Adrenal gland (tissue), 19 donors: Measurements from ENCODE around the gene MVD. TPM values are rescaled to one million over a fixed set of nuclear protein-coding genes. Genes with fewer than 3 reads are reported as not detected.

Experiments used
- DNase-seq, 7 donors: peaks; one replicate each; pipeline ENCODE4 v3.0.0-alpha.2; 2019 to 2020
- H3K27ac ChIP-seq, 5 donors: fragments of 200-600 bp; sonication (generic) in 4 of 5; 1 replicate in 3 of 5; 2 replicates in 2 of 5; pipeline versions ENCODE4 v1.5.1 to v1.8.0; 2016 to 2020; ENCODE audit warnings: mild to moderate bottlenecking in 1 of 5
- H3K27me3 ChIP-seq: fragments of 200-600 bp; 2 replicates; pipeline ENCODE4 v1.8.0; 2021
- H3K36me3 ChIP-seq, 2 donors: fragments of 200-600 bp; replicated peaks in 1 of 2; 1 replicate in 1 of 2; 2 replicates in 1 of 2; pipeline versions ENCODE4 v1.5.1 to v1.8.0; 2018 to 2022
- H3K4me1 ChIP-seq, 2 donors: fragments of 200-600 bp; replicated peaks in 1 of 2; 1 replicate in 1 of 2; 2 replicates in 1 of 2; pipeline versions ENCODE4 v1.5.1 to v1.8.0; 2018 to 2021
- H3K4me3 ChIP-seq, 4 donors: fragments of 200-600 bp; sonication (generic) in 3 of 4; one replicate each; pipeline ENCODE4 v1.5.1; 2016 to 2018
- H3K9me3 ChIP-seq, 3 donors: fragments of 200-600 bp; sonication (generic) in 1 of 3; replicated peaks in 1 of 3; 1 replicate in 2 of 3; 2 replicates in 1 of 3; pipeline versions ENCODE4 v1.5.1 to v1.8.0; 2016 to 2021
- CTCF ChIP-seq, 6 experiments: fragments of 450-650 bp in 4 of 6; fragments of 200-600 bp in 2 of 6; sonication (generic) in 1 of 6; IDR thresholded peaks; 1 replicate in 5 of 6; 2 replicates in 1 of 6; pipeline versions ENCODE4 v1.5.1 to v1.8.0; 2016 to 2021; ENCODE audit warnings: antibody characterized with exemption in 6 of 6, mild to moderate bottlenecking in 2 of 6, moderate library complexity in 1 of 6
- POLR2A ChIP-seq, 2 donors: fragments of 450-650 bp; IDR thresholded peaks; one replicate each; pipeline ENCODE4 v1.6.1; 2017; ENCODE audit warnings: antibody characterized with exemption in 2 of 2, mild to moderate bottlenecking in 2 of 2, moderate library complexity in 1 of 2
- WGBS, 4 donors: extraction: QIAGEN DNeasy Blood & Tissue Kit in 2 of 4; methylation state at CpG; one replicate each; pipeline versions ENCODE4 v1.1.5 to v1.1.7; 2013 to 2017; 5-methylcytosine and 5-hydroxymethylcytosine counted together
- intact Hi-C, 2 donors: fragments of 100-400 bp; cut with DNase I; formaldehyde crosslinking; loops; one replicate each; pipeline versions ENCODE4 v1.14.1 to v1.15.0; 2022 to 2023
- long read RNA-seq, 10 donors: library from polyadenylated mRNA in 3 of 10; unstranded in 2 of 10; stranded (forward) in 1 of 10; transcript quantifications; one replicate each; pipeline ENCODE4 v2.0.0 and lab custom pipeline, GENCODE V29; 2021 to 2026
- polyA plus RNA-seq, 3 donors: library from polyadenylated mRNA; stranded (reverse); fragments of 200-250 nt in 2 of 3; fragments of 350-450 nt in 1 of 3; fragmentation: Illumina TruSeq in 1 of 3; extraction: RNeasy Lipid Tissue Mini Kit (QIAGEN cat#74804) in 1 of 3; gene quantifications; one replicate each; pipeline ENCODE4 v1.2.3, GENCODE V29; 2013 to 2014
- total RNA-seq, 9 donors: library from RNA; depleted of rRNA in 4 of 9; stranded (reverse); fragments of >200 nt in 4 of 9; fragments of 120-200 nt in 1 of 9; fragmentation: NEBNext Ultra II Directional in 1 of 9; extraction: Animal tissue kit (Norgen Biotek cat#: 25700) in 1 of 9; gene quantifications; one replicate each; pipeline versions ENCODE4 v1.1.0 to v1.2.4, GENCODE V29; 2013 to 2023
- donor health status: healthy with polysubstance abuse.
- donor health status: Bipolar disorder and iron deficiency.
- donor health status: DM: yes; HTN: yes; CAD: no.
- donor health status: DM: no; HTN: no; CAD: no.
- donor health status: DM: no; HTN: no; CAD: no.
- donor health status: DM: yes; HTN: yes; CAD: no.

MVD gene
- total RNA-seq, result 100 to 1,000 TPM in 2 of 9 donors, 10 to 100 TPM in 7; 25.6 to 293 (median 36.3) TPM
- 100 to 1,000 TPM in 1 of 3 donors, 10 to 100 TPM in 2; 60.7 to 257 (median 66.9) TPM for polyA plus RNA-seq
- long read RNA-seq, donor 1, transcript MVD-209 (6 exons, 2,352 nt), result minor isoform, 11 of 204 reads
- long read RNA-seq, donor 1, transcript MVD-201 (10 exons, 1,823 nt), result major isoform, 78 of 204 reads
- long read RNA-seq, donor 1, partial matches to known transcripts, result 96 of 204 reads
- long read RNA-seq, donor 1, other reads (novel, unspliced or antisense), result 5 of 204 reads
- long read RNA-seq, donor 2, transcript MVD-201 (10 exons, 1,823 nt), result major isoform, 37 of 91 reads
- long read RNA-seq, donor 2, partial matches to known transcripts, result 45 of 91 reads
- long read RNA-seq, donor 2, other reads (novel, unspliced or antisense), result 0 of 91 reads
- long read RNA-seq, donor 3, transcript MVD-209 (6 exons, 2,352 nt), result minor isoform, 5 of 122 reads
- long read RNA-seq, donor 3, transcript MVD-201 (10 exons, 1,823 nt), result major isoform, 54 of 122 reads
- long read RNA-seq, donor 3, partial matches to known transcripts, result 57 of 122 reads
- long read RNA-seq, donor 3, other reads (novel, unspliced or antisense), result 0 of 122 reads
- long read RNA-seq, donor 4, transcript MVD-201 (10 exons, 1,823 nt), result major isoform, 10 of 13 reads
- long read RNA-seq, donor 4, partial matches to known transcripts, result 0 of 13 reads
- long read RNA-seq, donor 4, other reads (novel, unspliced or antisense), result 2 of 13 reads
- long read RNA-seq, donor 5, transcript MVD-201 (10 exons, 1,823 nt), result major isoform, 62 of 81 reads
- long read RNA-seq, donor 5, partial matches to known transcripts, result 2 of 81 reads
- long read RNA-seq, donor 5, other reads (novel, unspliced or antisense), result 11 of 81 reads
- long read RNA-seq, donor 6, transcript MVD-201 (10 exons, 1,823 nt), result major isoform, 5 of 9 reads
- long read RNA-seq, donor 6, partial matches to known transcripts, result 1 of 9 reads
- long read RNA-seq, donor 6, other reads (novel, unspliced or antisense), result 2 of 9 reads
- long read RNA-seq, donor 7, transcript MVD-201 (10 exons, 1,823 nt), result major isoform, 37 of 98 reads
- long read RNA-seq, donor 7, partial matches to known transcripts, result 45 of 98 reads
- long read RNA-seq, donor 7, other reads (novel, unspliced or antisense), result 0 of 98 reads
- long read RNA-seq, donor 8, transcript MVD-209 (6 exons, 2,352 nt), result minor isoform, 5 of 131 reads
- long read RNA-seq, donor 8, transcript MVD-201 (10 exons, 1,823 nt), result major isoform, 62 of 131 reads
- long read RNA-seq, donor 8, partial matches to known transcripts, result 54 of 131 reads
- long read RNA-seq, donor 8, other reads (novel, unspliced or antisense), result 0 of 131 reads
- long read RNA-seq, donor 9, transcript MVD-209 (6 exons, 2,352 nt), result minor isoform, 6 of 71 reads
- long read RNA-seq, donor 9, transcript MVD-201 (10 exons, 1,823 nt), result major isoform, 19 of 71 reads
- long read RNA-seq, donor 9, partial matches to known transcripts, result 38 of 71 reads
- long read RNA-seq, donor 9, other reads (novel, unspliced or antisense), result 0 of 71 reads
- long read RNA-seq, donor 10, transcript MVD-201 (10 exons, 1,823 nt), result major isoform, 19 of 128 reads
- long read RNA-seq, donor 10, transcript MVD-205 (2 exons, 537 nt), result minor isoform, 5 of 128 reads
- long read RNA-seq, donor 10, transcript MVD-209 (6 exons, 2,352 nt), result minor isoform, 5 of 128 reads
- long read RNA-seq, donor 10, partial matches to known transcripts, result 93 of 128 reads
- long read RNA-seq, donor 10, other reads (novel, unspliced or antisense), result 0 of 128 reads

GRCh38 chr16:88662843-88663606 is at the start of gene MVD:
MVD (minus strand) TSS chr16:88663091; CDS start chr16:88663080, 11 bp downstream.
- H3K27me3 ChIP-seq, result no peaks in the 10 kb centered on the region
- peak within 1 kb of the TSS; percentile 50 to 83 (median 72) for H3K4me3 ChIP-seq
- intact Hi-C loops, result no loop called here
- no peaks in the 10 kb centered on the region for H3K9me3 ChIP-seq
- 0 to 1% (median 0%) methylated on average over 21 to 88 of the region's 88 CpGs for WGBS, 4 donors
- peaks cover 6 to 14% of the 10 kb centered on the region in 2 donors for H3K4me1 ChIP-seq
- peak; percentile 86 to 95 for TF ChIP-seq POLR2A (IDR thresholded peaks at IDR 0.05)
- TF ChIP-seq CTCF (IDR thresholded peaks at IDR 0.05), result peak in 1 of 6 experiments; percentile 7
- DNase-seq, result peak; percentile 97 to 99 (median 98)
- H3K36me3 ChIP-seq, result no peaks in the 10 kb centered on the region
- peak within 1 kb of the TSS; percentile 49 to 90 (median 81) for H3K27ac ChIP-seq

- H3K4me1 ChIP-seq, result peaks cover 2 to 3% of the 10 kb centered on the region in 2 donors
- no peak for DNase-seq
- TF ChIP-seq CTCF (IDR thresholded peaks at IDR 0.05) (no peak), POLR2A (IDR thresholded peaks at IDR 0.05) (no peak)
- peaks cover 0 to 40% of the 10 kb centered on the region in 2 donors for H3K36me3 ChIP-seq
- H3K9me3 ChIP-seq, result no peaks in the 10 kb centered on the region
- no peak overlapping the region for H3K4me3 ChIP-seq
- intact Hi-C loops, result no loop called here
- no peak overlapping the region for H3K27ac ChIP-seq
- no peaks in the 10 kb centered on the region for H3K27me3 ChIP-seq
- WGBS, 4 donors, result 76 to 100% (median 78%) methylated on average over 2 to 25 of the region's 25 CpGs
Measured at GRCh38 chr16:88712362-88712979, 49.6 kb upstream of the MVD start.

- no peak overlapping the region for H3K4me3 ChIP-seq
- intact Hi-C loops, result no loop called here
- peaks cover 8 to 10% of the 10 kb centered on the region in 2 donors for H3K4me1 ChIP-seq
- no peak for TF ChIP-seq CTCF (IDR thresholded peaks at IDR 0.05)
- no peak for TF ChIP-seq POLR2A (IDR thresholded peaks at IDR 0.05)
- no peak for DNase-seq
- H3K36me3 ChIP-seq, result peaks cover 0 to 34% of the 10 kb centered on the region in 2 donors
- WGBS, 4 donors, result 82 to 94% (median 86%) methylated on average over 2 to 18 of the region's 18 CpGs
- no peaks in the 10 kb centered on the region for H3K27me3 ChIP-seq
- H3K27ac ChIP-seq, result no peak overlapping the region
- no peaks in the 10 kb centered on the region for H3K9me3 ChIP-seq
Measured at GRCh38 chr16:88711750-88712340, 49.0 kb upstream of the MVD start.
